HepG2 (cell line): ENCODE data around the gene TMEM106B. TPM values are rescaled to one million over a fixed set of nuclear protein-coding genes. Genes with fewer than 3 reads are reported as not detected.

Experiments
- BRCA1 ChIP-seq: sonication (generic); formaldehyde crosslinking; IDR thresholded peaks from 2 replicates; pipeline ENCODE4 v1.4.0; 2020; ENCODE audit warnings: missing genetic modification reagents
- CEBPZ ChIP-seq: IDR thresholded peaks from 2 replicates; pipeline ENCODE4 v1.6.1; 2012; ENCODE audit warnings: low read length, improper control_type of control experiment
- GATA4 ChIP-seq: sonication (generic); IDR thresholded peaks from 2 replicates; pipeline ENCODE4 v1.6.1; 2016; ENCODE audit warnings: antibody characterized with exemption, low read depth, borderline replicate concordance
- IKZF1 ChIP-seq: fragments of 450-650 bp; IDR thresholded peaks from 2 replicates; pipeline ENCODE4 v1.7.1; 2016
- ISL2 ChIP-seq: sonication (generic); formaldehyde crosslinking; IDR thresholded peaks from 2 replicates; pipeline ENCODE4 v1.5.0; 2020; ENCODE audit warnings: missing genetic modification reagents
- KDM6A ChIP-seq: IDR thresholded peaks from 2 replicates; pipeline ENCODE4 v1.6.1; 2016; ENCODE audit warnings: low read depth
- KMT2A ChIP-seq: sonication (generic); formaldehyde crosslinking; IDR thresholded peaks from 2 replicates; pipeline ENCODE4 v1.4.0; 2020; ENCODE audit warnings: missing genetic modification reagents
- SMAD3 ChIP-seq: sonication (generic); formaldehyde crosslinking; IDR thresholded peaks from 2 replicates; pipeline ENCODE4 v1.4.0; 2020; ENCODE audit warnings: missing genetic modification reagents
- SNAI1 ChIP-seq: sonication (generic); formaldehyde crosslinking; IDR thresholded peaks from 2 replicates; pipeline ENCODE4 v1.5.0; 2020; ENCODE audit warnings: mild to moderate bottlenecking, missing genetic modification reagents, borderline replicate concordance
- ZFP82 ChIP-seq: sonication (generic); formaldehyde crosslinking; IDR thresholded peaks from 2 replicates; pipeline ENCODE4 v1.5.1; 2020; ENCODE audit warnings: mild to moderate bottlenecking, missing genetic modification reagents, borderline replicate concordance
- ZNF143 ChIP-seq: sonication (generic); formaldehyde crosslinking; IDR thresholded peaks from 2 replicates; pipeline ENCODE4 v1.4.0; 2020; ENCODE audit warnings: missing genetic modification reagents
- ZNF235 ChIP-seq: sonication (generic); formaldehyde crosslinking; IDR thresholded peaks from 2 replicates; pipeline ENCODE4 v1.8.1; 2023; ENCODE audit warnings: mild to moderate bottlenecking, missing genetic modification reagents, borderline replicate concordance
- ZNF83 ChIP-seq: sonication (generic); formaldehyde crosslinking; IDR thresholded peaks from 2 replicates; pipeline ENCODE4 v1.4.0; 2020; ENCODE audit warnings: missing genetic modification reagents, mild to moderate bottlenecking, borderline replicate concordance
- polyA plus RNA-seq, 8 experiments: library from polyadenylated mRNA; depleted of rRNA in 3 of 8; stranded (reverse) in 7 of 8; unstranded in 1 of 8; fragments of >200 nt; fragmentation: Illumina TruSeq in 4 of 8; extraction: Trizol in 4 of 8; gene quantifications; 2 replicates each; pipeline versions ENCODE4 v1.2.1 to v1.2.3, GENCODE V29; 2011 to 2016; ENCODE audit warnings: low read depth in 4 of 8, missing spikeins in 1 of 8, mixed read lengths in 1 of 8; ENCODE audit not compliant: insufficient read depth in 1 of 8
- total RNA-seq, 5 experiments: library from RNA; depleted of rRNA; stranded (reverse); fragments of >200 nt; fragmentation: Illumina TruSeq; extraction: Trizol; gene quantifications; 2 replicates each; pipeline ENCODE4 v1.2.3, GENCODE V29; 2016; ENCODE audit warnings: low read depth in 1 of 5
- TF ChIP-seq, protein P1 (sequence below): sonication (generic); formaldehyde crosslinking; IDR thresholded peaks from one replicate; pipeline ENCODE4 v1.5.1; 2020; ENCODE audit warnings: mild to moderate bottlenecking, missing genetic modification reagents; ENCODE audit errors: not compliant biosample characterization

Gene TMEM106B
- total and polyA plus RNA-seq, 2 of the 13 experiments (the other 11 are each of a cell fraction or from before 2014, with no cell fraction given): 16.8 to 25.1 TPM

DNA sequence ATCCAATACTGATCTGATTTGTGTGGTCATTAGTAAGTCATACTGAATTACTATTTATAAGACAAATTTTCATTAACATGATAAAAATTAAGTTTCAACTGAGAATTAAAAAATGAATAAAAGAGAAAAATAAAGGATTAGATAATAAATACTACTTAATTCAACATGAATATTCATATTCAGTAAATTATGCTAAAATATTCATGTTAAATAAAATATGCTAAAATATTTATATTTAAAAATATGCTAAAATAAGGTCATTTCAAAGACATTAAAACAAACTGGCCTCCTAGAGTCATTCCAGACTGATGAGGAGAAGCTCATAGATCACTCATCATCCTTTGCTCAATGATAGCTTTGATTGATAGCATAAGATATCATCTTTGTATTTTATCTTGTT lies 16.7 kb upstream of the TMEM106B start (continued):
- TF ChIP-seq, protein P1, sequence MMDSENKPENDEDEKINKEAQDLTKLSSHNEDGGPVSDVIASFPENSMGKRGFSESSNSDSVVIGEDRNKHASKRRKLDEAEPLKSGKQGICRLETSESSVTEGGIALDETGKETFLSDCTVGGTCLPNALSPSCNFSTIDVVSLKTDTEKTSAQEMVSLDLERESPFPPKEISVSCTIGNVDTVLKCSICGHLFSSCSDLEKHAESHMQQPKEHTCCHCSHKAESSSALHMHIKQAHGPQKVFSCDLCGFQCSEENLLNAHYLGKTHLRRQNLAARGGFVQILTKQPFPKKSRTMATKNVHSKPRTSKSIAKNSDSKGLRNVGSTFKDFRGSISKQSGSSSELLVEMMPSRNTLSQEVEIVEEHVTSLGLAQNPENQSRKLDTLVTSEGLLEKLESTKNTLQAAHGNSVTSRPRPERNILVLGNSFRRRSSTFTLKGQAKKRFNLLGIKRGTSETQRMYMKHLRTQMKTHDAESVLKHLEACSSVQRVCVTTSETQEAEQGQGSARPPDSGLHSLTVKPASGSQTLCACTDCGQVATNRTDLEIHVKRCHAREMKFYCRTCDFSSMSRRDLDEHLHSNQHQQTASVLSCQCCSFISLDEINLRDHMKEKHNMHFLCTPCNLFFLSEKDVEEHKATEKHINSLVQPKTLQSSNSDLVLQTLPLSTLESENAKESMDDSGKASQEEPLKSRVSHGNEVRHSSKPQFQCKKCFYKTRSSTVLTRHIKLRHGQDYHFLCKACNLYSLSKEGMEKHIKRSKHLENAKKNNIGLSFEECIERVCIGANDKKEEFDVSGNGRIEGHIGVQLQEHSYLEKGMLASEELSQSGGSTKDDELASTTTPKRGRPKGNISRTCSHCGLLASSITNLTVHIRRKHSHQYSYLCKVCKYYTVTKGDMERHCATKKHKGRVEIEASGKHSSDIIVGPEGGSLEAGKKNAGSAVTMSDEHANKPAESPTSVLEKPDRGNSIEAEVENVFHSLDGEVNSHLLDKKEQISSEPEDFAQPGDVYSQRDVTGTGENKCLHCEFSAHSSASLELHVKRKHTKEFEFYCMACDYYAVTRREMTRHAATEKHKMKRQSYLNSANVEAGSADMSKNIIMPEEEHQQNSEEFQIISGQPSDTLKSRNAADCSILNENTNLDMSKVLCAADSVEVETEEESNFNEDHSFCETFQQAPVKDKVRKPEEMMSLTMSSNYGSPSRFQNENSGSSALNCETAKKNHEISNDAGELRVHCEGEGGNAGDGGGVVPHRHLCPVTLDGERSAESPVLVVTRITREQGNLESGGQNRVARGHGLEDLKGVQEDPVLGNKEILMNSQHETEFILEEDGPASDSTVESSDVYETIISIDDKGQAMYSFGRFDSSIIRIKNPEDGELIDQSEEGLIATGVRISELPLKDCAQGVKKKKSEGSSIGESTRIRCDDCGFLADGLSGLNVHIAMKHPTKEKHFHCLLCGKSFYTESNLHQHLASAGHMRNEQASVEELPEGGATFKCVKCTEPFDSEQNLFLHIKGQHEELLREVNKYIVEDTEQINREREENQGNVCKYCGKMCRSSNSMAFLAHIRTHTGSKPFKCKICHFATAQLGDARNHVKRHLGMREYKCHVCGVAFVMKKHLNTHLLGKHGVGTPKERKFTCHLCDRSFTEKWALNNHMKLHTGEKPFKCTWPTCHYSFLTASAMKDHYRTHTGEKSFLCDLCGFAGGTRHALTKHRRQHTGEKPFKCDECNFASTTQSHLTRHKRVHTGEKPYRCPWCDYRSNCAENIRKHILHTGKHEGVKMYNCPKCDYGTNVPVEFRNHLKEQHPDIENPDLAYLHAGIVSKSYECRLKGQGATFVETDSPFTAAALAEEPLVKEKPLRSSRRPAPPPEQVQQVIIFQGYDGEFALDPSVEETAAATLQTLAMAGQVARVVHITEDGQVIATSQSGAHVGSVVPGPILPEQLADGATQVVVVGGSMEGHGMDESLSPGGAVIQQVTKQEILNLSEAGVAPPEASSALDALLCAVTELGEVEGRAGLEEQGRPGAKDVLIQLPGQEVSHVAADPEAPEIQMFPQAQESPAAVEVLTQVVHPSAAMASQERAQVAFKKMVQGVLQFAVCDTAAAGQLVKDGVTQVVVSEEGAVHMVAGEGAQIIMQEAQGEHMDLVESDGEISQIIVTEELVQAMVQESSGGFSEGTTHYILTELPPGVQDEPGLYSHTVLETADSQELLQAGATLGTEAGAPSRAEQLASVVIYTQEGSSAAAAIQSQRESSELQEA: no peak
- TF ChIP-seq KDM6A (no peak), CEBPZ (no peak), KMT2A (CRISPR knock-in tag) (no peak), ISL2 (CRISPR knock-in tag) (no peak), SNAI1 (no peak), GATA4 (no peak), IKZF1 (no peak), ZNF235 (CRISPR knock-in tag) (no peak), SMAD3 (CRISPR knock-in tag) (no peak), ZNF83 (no peak), ZFP82 (no peak), ZNF143 (CRISPR knock-in tag) (no peak), BRCA1 (CRISPR knock-in tag) (no peak)
